Chondrocyte (in vitro differentiated cells): ENCODE data around the gene ANKRD34B. TPM values are rescaled to one million over a fixed set of nuclear protein-coding genes. Genes with fewer than 3 reads are reported as not detected.

Experiments used
- DNase-seq: peaks from one replicate; pipeline ENCODE4 v3.0.0; 2021; ENCODE audit warnings: mixed read lengths, low spot score
- H3K27ac Mint-ChIP-seq: one replicate; pipeline ENCODE4 v1.8.0; 2021; ENCODE audit warnings: mild to moderate bottlenecking, moderate library complexity, mixed read lengths; ENCODE audit not compliant: unreplicated experiment
- H3K27me3 Mint-ChIP-seq: 2 replicates; pipeline ENCODE4 v1.8.0; 2021; ENCODE audit warnings: low read depth, mixed read lengths
- H3K36me3 Mint-ChIP-seq: 2 replicates; pipeline ENCODE4 v1.8.0; 2021; ENCODE audit warnings: low read depth, mixed read lengths
- H3K4me1 Mint-ChIP-seq: 2 replicates; pipeline ENCODE4 v1.8.0; 2021; ENCODE audit warnings: low read depth, mild to moderate bottlenecking, mixed read lengths
- H3K4me3 Mint-ChIP-seq: one replicate; pipeline ENCODE4 v1.8.0; 2021; ENCODE audit warnings: mild to moderate bottlenecking, moderate library complexity, mixed read lengths; ENCODE audit not compliant: unreplicated experiment
- H3K9me3 Mint-ChIP-seq: 2 replicates; pipeline ENCODE4 v1.8.0; 2021; ENCODE audit warnings: low read depth, mixed read lengths
- long read RNA-seq: library from polyadenylated mRNA; stranded (forward); transcript quantifications from one replicate; pipeline ENCODE4 v2.0.0, GENCODE V29; 2021
- total RNA-seq: library from RNA; stranded (reverse); gene quantifications from 3 replicates; pipeline ENCODE4 v1.2.1, GENCODE V29; 2021
- TF ChIP-seq, protein P1 (sequence below): fragments of 200-600 bp; sonication (generic); IDR thresholded peaks from 2 replicates; pipeline ENCODE4 v1.5.0; 2021; ENCODE audit warnings: antibody characterized with exemption, mild to moderate bottlenecking, moderate library complexity

The ANKRD34B gene
- not detected in 3 replicates for total RNA-seq
- long read RNA-seq: 0 reads

DNA sequence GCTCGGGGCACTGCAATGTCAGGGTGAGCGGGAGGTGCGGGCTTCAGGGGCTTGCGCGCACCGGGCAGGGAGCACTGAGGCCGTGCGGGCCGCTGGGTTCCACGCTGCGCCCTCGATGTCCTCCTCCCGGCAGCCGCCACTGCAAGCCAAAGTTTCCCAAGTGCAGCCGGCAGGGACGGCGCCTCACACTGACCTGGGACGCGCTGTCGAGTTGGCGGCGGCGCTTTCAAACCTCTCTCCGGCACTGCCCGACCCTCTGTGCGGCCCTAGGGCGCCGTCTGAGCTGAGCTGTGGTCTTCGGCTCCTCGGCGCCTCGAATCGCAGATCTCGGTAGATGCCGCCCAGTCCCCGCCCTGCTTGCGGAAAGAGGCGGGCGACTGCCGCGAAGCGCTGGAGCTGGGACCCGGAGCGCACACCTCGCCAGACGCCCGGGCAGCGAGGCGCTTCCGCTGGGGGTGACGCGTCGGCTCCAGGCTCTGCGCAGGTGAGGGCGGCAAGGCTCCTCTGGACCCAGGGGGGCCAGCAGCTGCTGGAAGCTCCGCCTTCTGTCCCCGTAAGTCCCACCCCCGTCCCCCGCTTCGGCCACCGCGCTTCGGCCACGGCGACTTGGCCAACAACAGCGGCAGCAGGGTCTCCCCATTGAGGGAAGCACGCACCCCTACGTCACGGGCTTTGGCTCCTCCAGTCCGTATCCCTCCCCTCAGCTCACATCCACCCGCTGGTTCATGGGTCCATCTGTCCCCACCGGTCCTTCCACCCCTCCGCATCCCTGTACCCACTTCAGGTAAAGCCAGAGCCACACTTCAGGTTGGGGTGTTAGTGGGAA, at the start of gene ANKRD34B:
Gene ANKRD34B, minus strand, starts transcription at position 320 of the 826 bp plus-strand sequence. CDS start 10,261 bp downstream, outside the sequence.
- H3K27me3 Mint-ChIP-seq: peaks cover 60% of the 10 kb centered on the region

DNA sequence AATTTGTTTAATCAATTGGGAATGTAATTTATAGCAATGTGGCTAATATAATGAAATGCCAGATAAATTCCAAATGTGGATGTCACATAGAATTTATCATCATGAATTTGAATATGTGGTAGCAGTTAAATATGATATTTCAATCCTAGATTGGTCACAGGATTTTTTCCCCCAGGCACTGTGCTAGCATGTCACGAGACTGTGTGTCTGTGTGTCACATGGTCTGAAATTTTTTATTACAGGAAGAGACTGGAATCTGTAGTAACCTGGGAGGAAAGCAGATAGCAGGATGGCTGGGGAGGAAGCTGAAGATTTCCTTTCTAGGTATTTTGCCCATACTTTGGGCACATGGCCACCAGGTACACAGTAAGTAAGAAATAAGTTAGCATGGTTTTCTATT, 49.0 kb upstream of the ANKRD34B start:
- peaks cover 3% of the 10 kb centered on the region for H3K36me3 Mint-ChIP-seq
- TF ChIP-seq, protein P1, sequence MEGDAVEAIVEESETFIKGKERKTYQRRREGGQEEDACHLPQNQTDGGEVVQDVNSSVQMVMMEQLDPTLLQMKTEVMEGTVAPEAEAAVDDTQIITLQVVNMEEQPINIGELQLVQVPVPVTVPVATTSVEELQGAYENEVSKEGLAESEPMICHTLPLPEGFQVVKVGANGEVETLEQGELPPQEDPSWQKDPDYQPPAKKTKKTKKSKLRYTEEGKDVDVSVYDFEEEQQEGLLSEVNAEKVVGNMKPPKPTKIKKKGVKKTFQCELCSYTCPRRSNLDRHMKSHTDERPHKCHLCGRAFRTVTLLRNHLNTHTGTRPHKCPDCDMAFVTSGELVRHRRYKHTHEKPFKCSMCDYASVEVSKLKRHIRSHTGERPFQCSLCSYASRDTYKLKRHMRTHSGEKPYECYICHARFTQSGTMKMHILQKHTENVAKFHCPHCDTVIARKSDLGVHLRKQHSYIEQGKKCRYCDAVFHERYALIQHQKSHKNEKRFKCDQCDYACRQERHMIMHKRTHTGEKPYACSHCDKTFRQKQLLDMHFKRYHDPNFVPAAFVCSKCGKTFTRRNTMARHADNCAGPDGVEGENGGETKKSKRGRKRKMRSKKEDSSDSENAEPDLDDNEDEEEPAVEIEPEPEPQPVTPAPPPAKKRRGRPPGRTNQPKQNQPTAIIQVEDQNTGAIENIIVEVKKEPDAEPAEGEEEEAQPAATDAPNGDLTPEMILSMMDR: no peak
- H3K27ac Mint-ChIP-seq: no peak overlapping the region
- H3K4me1 Mint-ChIP-seq: peaks cover 4% of the 10 kb centered on the region
- H3K4me3 Mint-ChIP-seq: no peak overlapping the region
- peaks cover 3% of the 10 kb centered on the region for H3K9me3 Mint-ChIP-seq
- no peak for DNase-seq
- no peaks in the 10 kb centered on the region for H3K27me3 Mint-ChIP-seq

More for the DNA sequence above, at the start of gene ANKRD34B:
- Mint-ChIP-seq H3K4me1 (peaks cover 6% of the 10 kb centered on the region), H3K4me3 (peak within 1 kb of the TSS; percentile 64), H3K9me3 (peaks cover 8% of the 10 kb centered on the region), H3K36me3 (peaks cover 1% of the 10 kb centered on the region), H3K27ac (no peak within 1 kb of the TSS)
- DNase-seq: no peak
- TF ChIP-seq, protein P1: no peak

DNA sequence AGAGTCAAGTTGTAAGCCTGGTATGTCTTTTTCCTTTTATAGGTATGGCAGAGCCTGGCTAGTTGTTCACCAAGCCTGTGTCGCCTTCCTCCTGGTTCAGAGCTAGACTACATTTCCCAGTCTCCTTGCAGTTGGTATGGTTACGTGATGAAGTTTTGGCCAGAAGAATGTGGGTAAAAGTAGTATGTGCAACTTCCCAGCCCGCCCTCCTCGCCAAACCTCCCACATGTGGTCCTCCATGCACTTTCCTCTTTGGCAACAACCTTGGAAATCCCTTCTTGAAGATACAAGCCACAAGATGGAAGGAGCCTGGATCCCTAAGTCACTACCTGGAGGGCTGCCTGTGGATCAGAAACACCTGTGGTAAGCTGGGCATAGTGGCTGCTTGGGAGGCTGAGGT, 48.4 kb upstream of the ANKRD34B start:
- Mint-ChIP-seq H3K27me3 (no peaks in the 10 kb centered on the region), H3K36me3 (peaks cover 3% of the 10 kb centered on the region), H3K4me1 (peaks cover 4% of the 10 kb centered on the region), H3K27ac (no peak overlapping the region), H3K4me3 (no peak overlapping the region), H3K9me3 (peaks cover 3% of the 10 kb centered on the region)
- TF ChIP-seq, protein P1: no peak
- no peak for DNase-seq

DNA sequence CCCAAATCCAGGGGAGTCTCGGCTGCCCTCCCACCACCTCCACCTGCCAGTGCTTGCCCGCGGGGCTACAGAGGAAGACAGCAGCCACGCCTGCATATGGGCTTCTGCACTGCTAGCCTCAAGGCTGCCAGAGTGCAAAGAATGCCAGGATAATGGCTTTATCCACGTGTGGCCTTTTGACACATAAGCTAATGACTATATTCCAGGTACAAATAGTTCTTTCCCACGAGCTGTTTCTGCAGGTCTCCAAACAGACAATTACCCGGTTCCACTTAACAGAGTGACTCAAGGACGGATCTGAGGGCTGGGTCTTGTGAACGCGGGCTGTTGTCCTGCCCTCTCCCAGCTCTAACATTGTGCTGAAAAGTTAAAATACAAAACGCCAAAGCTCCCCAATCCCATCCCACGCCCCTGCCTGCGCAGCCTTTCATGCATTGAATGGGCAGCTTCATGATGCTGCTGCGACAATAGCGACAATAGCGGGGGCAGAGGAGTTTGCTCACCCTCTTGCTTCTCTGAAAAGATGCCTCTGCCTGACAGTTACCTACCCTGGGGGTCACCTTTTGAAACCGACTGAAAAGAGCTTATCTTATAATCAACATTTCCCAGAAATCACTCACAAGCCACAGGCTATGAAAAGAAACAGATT, 45.3 kb upstream of the ANKRD34B start:
- Mint-ChIP-seq H3K4me3 (no peak overlapping the region), H3K4me1 (peaks cover 4% of the 10 kb centered on the region), H3K9me3 (peaks cover 2% of the 10 kb centered on the region), H3K36me3 (no peaks in the 10 kb centered on the region), H3K27me3 (no peaks in the 10 kb centered on the region), H3K27ac (no peak overlapping the region)
- TF ChIP-seq, protein P1: no peak
- DNase-seq: no peak

DNA sequence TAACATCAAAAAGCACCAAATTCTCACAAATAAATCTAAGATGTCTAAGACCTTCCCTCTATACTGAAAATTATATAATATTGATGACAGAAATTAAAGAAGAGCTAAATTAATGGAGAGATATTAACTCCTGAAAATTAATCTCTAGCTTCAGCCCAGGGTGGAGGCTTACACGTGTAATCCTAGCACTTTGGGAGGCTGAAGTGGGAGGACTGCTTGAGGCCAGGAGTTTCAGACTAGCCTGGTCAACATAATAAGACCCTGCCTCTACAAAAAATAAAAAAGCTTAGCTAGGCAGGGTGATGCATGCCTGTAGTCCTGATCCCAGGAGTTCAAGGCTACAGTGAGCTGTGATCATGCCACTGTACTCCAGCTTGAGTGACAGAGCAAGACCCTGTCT, 39.6 kb upstream of the ANKRD34B start:
- no peak for DNase-seq
- H3K9me3 Mint-ChIP-seq: peaks cover 10% of the 10 kb centered on the region
- H3K4me1 Mint-ChIP-seq: no peaks in the 10 kb centered on the region
- H3K27ac Mint-ChIP-seq: no peak overlapping the region
- TF ChIP-seq, protein P1: no peak
- H3K4me3 Mint-ChIP-seq: no peak overlapping the region
- no peaks in the 10 kb centered on the region for H3K27me3 Mint-ChIP-seq
- H3K36me3 Mint-ChIP-seq: peaks cover 2% of the 10 kb centered on the region
